CD4-positive, alpha-beta T cell (primary cell): Measurements from ENCODE around the gene CAPN2. TPM values are rescaled to one million over a fixed set of nuclear protein-coding genes. Genes with fewer than 3 reads are reported as not detected.

Source experiments
- ATAC-seq: fragments of 200-7000 bp; cut with Tn5 transposase; one replicate; pipeline ENCODE4 v1.10.0; 2022; ENCODE audit warnings: mild to moderate bottlenecking; ENCODE audit not compliant: poor library complexity
- CTCF ChIA-PET: fragments of 350-600 bp; sonication (Branson Sonifier 250); formaldehyde crosslinking; loops from one replicate; lab custom pipeline; 2021; ENCODE audit warnings: antibody characterized with exemption, inconsistent platforms; lab: Charles Lee
- POLR2A ChIA-PET: fragments of 350-600 bp; sonication (Branson Sonifier 250); formaldehyde crosslinking; loops from one replicate; lab custom pipeline; 2021; ENCODE audit warnings: antibody characterized with exemption, inconsistent platforms; lab: Charles Lee
- DNase-seq, 14 experiments: peaks; one replicate each; pipeline ENCODE4 v3.0.0-alpha.2; 2013 to 2020; ENCODE audit warnings: mixed read lengths in 2 of 14
- H3K27ac ChIP-seq, 2 donors: one replicate each; pipeline versions ENCODE4 v1.5.1 to v1.7.0; 2013; ENCODE audit warnings: low read length in 2 of 2, low read depth in 1 of 2, mild to moderate bottlenecking in 1 of 2
- H3K27me3 ChIP-seq, 2 experiments: 1 replicate in 1 of 2; 2 replicates in 1 of 2; pipeline versions ENCODE4 v1.6.1 to v1.7.0; 2013; ENCODE audit warnings: low read length in 2 of 2, control low read depth in 1 of 2, mild to moderate bottlenecking in 1 of 2, moderate library complexity in 1 of 2; ENCODE audit not compliant: insufficient read depth in 2 of 2, control insufficient read depth in 1 of 2
- H3K36me3 ChIP-seq: one replicate; pipeline ENCODE4 v1.6.1; 2013; ENCODE audit warnings: low read length, control low read depth; ENCODE audit not compliant: insufficient read depth
- H3K4me1 ChIP-seq: one replicate; pipeline ENCODE4 v1.6.1; 2013; ENCODE audit warnings: low read length, control low read depth; ENCODE audit not compliant: insufficient read depth
- H3K4me3 ChIP-seq: one replicate; pipeline ENCODE4 v1.5.1; 2013; ENCODE audit warnings: mild to moderate bottlenecking, low read length, moderate library complexity
- H3K9me3 ChIP-seq, 2 experiments: 1 replicate in 1 of 2; 2 replicates in 1 of 2; pipeline versions ENCODE4 v1.6.1 to v1.7.0; 2013; ENCODE audit warnings: low read length in 2 of 2, mild to moderate bottlenecking in 2 of 2, control low read depth in 1 of 2, moderate library complexity in 1 of 2; ENCODE audit not compliant: control insufficient read depth in 1 of 2, insufficient read depth in 1 of 2
- H3K27ac Mint-ChIP-seq: one replicate; pipeline ENCODE4 v1.8.0; 2020; ENCODE audit warnings: mixed read lengths
- H3K27me3 Mint-ChIP-seq: one replicate; pipeline ENCODE4 v1.8.0; 2021; ENCODE audit warnings: mixed read lengths
- H3K36me3 Mint-ChIP-seq: one replicate; pipeline ENCODE4 v1.8.0; 2021; ENCODE audit warnings: low read depth, mixed read lengths
- H3K4me1 Mint-ChIP-seq: one replicate; pipeline ENCODE4 v1.8.0; 2021; ENCODE audit warnings: low read depth, mixed read lengths
- H3K4me3 Mint-ChIP-seq: one replicate; pipeline ENCODE4 v1.8.0; 2020; ENCODE audit warnings: mild to moderate bottlenecking, mixed read lengths
- H3K9me3 Mint-ChIP-seq: one replicate; pipeline ENCODE4 v1.8.0; 2020; ENCODE audit warnings: mixed read lengths
- intact Hi-C, 2 experiments: fragments of 100-400 bp; cut with DNase I in 1 of 2; cut with micrococcal nuclease in 1 of 2; formaldehyde crosslinking; loops; one replicate each; pipeline versions ENCODE4 v1.15.1 to v1.9.0; 2023 to 2025; cut with DNase I, micrococcal nuclease
- total RNA-seq, 174 experiments: library from RNA in 2 of 174; stranded (reverse) in 2 of 174; gene quantifications; one replicate each; pipeline ENCODE4 v1.2.3 and lab custom pipeline; 2021 to 2026
- TF ChIP-seq, protein P1 (sequence below): fragments of 200-600 bp; IDR thresholded peaks from one replicate; pipeline ENCODE4 v1.8.0; 2022; ENCODE audit warnings: antibody characterized with exemption, mild to moderate bottlenecking

The CAPN2 gene
- total RNA-seq, 2 experiments from 2014 or later: 110 to 114 TPM

DNA sequence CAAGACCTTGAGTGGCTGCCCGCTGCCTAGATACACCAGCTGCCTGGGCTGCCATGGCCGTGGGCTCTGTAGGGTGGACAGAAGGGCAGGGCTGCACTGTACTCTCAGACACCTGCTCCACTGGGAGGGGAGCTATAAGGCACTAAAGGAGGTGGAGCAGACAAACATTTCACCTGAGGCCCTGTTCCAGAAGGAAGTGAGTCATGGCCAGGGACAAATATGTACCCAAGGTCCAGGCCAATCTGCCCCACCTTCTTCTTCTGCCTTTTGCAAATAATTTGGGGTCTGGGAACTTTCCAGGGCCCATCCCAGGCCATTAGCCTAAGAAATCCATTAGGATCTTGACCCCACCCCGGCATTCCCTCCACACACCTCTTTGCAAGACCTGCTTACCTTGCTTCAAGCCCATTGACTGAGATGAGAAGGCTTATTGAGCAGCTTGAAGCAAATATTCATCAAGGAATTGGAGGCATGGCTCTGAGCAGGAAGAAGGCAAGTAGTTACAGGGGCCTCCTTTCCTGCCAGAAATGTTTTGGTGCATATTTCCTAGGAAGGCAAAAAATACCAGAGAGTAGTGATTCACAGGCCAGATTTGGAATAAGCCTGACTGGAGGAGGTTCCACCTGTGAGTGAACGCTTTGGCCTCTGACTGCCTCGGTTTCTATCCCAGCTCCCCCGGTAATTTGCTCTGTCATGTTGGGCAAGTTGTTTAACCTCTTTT, 46.6 kb upstream of the CAPN2 start, which contains the start of gene CAPN8:
Gene CAPN8, minus strand, starts transcription at position 110 of the 721 bp plus-strand sequence. Its CDS starts 55 bp downstream, at position 55.
- no peaks in the 10 kb centered on the region for H3K4me1 ChIP-seq
- ATAC-seq (no peak), DNase-seq (no peak)
- POLR2A ChIA-PET: no interaction called here
- TF ChIP-seq, protein P1, sequence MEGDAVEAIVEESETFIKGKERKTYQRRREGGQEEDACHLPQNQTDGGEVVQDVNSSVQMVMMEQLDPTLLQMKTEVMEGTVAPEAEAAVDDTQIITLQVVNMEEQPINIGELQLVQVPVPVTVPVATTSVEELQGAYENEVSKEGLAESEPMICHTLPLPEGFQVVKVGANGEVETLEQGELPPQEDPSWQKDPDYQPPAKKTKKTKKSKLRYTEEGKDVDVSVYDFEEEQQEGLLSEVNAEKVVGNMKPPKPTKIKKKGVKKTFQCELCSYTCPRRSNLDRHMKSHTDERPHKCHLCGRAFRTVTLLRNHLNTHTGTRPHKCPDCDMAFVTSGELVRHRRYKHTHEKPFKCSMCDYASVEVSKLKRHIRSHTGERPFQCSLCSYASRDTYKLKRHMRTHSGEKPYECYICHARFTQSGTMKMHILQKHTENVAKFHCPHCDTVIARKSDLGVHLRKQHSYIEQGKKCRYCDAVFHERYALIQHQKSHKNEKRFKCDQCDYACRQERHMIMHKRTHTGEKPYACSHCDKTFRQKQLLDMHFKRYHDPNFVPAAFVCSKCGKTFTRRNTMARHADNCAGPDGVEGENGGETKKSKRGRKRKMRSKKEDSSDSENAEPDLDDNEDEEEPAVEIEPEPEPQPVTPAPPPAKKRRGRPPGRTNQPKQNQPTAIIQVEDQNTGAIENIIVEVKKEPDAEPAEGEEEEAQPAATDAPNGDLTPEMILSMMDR: no peak
- no peak within 1 kb of the TSS for H3K27ac ChIP-seq
- CTCF ChIA-PET: no interaction called here
- H3K9me3 ChIP-seq: no peaks in the 10 kb centered on the region
- no peaks in the 10 kb centered on the region for H3K36me3 ChIP-seq
- H3K27me3 ChIP-seq: no peaks in the 10 kb centered on the region
- H3K36me3 Mint-ChIP-seq: no peaks in the 10 kb centered on the region
- no peaks in the 10 kb centered on the region for H3K4me1 Mint-ChIP-seq
- no peak within 1 kb of the TSS for H3K4me3 ChIP-seq
- H3K27ac Mint-ChIP-seq: no peak within 1 kb of the TSS
- no peaks in the 10 kb centered on the region for H3K27me3 Mint-ChIP-seq
- H3K9me3 Mint-ChIP-seq: no peaks in the 10 kb centered on the region
- intact Hi-C loops: no loop called here
- no peak within 1 kb of the TSS for H3K4me3 Mint-ChIP-seq

DNA sequence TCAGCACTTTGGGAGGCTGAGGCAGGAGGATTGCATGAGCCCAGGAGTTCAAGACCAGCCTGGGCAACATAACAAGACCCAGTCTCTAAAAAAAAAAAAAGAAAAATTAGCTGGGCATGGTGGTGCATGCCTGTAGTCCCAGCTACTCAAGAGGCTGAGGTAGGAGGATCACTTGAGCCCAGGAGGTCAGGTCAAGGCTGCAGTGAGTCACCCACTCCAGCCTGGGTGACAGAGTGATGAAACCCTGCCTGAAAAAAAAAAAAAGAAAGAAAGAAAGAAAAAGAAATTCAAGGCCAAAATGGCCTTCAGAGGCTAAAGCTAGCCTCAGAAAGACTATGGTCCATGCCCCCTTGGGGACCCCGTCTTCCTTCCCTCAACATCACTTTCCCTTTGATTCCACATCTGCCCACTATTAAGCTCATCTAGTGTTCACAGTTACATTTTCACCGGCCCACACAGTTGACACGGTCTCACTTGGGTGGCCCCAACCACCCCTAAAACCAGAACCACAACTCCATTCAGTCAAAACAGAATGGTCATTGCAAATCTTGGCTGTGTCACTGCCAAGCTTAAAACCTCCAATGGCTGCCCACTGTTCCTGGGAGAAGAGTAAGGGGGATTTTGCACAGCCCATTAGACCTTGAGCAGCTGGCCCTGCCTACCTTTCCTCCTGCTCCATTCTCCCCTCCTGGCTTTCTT, 44.7 kb upstream of the CAPN2 start:
- no peak for ATAC-seq
- intact Hi-C loops: no loop called here
- no peaks in the 10 kb centered on the region for H3K36me3 ChIP-seq

DNA sequence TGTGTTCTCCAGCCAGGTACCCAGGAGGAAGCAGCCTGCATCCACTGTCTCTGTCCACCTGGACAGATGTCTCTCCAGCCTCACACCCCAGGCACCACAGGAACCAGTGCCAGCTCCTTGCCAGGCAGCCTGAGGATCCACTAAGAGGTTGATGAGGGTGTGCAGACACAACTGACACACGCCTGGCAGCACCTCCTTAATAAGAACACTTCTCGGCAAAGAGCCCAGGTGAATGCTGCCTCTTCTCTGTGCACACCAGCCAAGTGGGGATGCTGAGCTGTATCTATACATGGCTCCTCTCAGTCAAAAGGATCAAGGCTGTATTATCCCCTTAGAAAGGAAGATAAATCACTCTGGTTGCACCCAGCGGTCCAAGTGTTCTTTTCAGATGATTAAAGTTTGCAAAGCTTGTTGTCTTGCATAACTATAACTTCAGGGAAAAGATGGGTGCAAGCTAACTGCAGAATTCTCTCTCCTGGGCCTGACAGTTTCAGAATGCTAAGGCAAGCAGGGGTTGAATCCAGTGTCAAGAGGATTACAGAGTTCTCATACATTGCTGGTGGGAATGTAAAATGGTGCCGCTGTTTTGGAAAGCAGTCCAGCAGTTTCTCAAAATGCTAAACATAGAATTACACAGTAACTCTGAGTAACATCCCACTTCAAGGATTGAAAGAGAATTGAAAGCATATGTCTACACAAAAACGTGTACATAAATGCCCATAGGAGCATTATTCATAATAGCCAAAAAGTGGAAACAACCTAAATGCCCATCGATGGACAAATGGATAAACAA, 43.1 kb upstream of the CAPN2 start:
- H3K36me3 Mint-ChIP-seq: no peaks in the 10 kb centered on the region
- Histone ChIP-seq H3K27me3 (no peaks in the 10 kb centered on the region), H3K36me3 (no peaks in the 10 kb centered on the region), H3K4me3 (no peak overlapping the region), H3K9me3 (peaks cover 4 to 5% of the 10 kb centered on the region in 2 experiments), H3K4me1 (no peaks in the 10 kb centered on the region), H3K27ac (no peak overlapping the region)
- H3K9me3 Mint-ChIP-seq: peaks cover 2% of the 10 kb centered on the region
- peaks cover 5% of the 10 kb centered on the region for H3K27me3 Mint-ChIP-seq
- H3K27ac Mint-ChIP-seq: no peak overlapping the region
- ChIA-PET POLR2A (no interaction called here), CTCF (no interaction called here)
- no peak for ATAC-seq
- H3K4me1 Mint-ChIP-seq: no peaks in the 10 kb centered on the region
- TF ChIP-seq, protein P1: no peak
- intact Hi-C loops: no loop called here
- DNase-seq: no peak
- no peak overlapping the region for H3K4me3 Mint-ChIP-seq

More for the DNA sequence above, 44.7 kb upstream of the CAPN2 start:
- no peak overlapping the region for H3K4me3 Mint-ChIP-seq
- Histone ChIP-seq H3K27ac (no peak overlapping the region), H3K9me3 (no peaks in the 10 kb centered on the region), H3K27me3 (no peaks in the 10 kb centered on the region), H3K4me3 (no peak overlapping the region), H3K4me1 (no peaks in the 10 kb centered on the region)
- CTCF ChIA-PET: no interaction called here
- H3K27me3 Mint-ChIP-seq: peaks cover 5% of the 10 kb centered on the region
- POLR2A ChIA-PET: no interaction called here
- no peak overlapping the region for H3K27ac Mint-ChIP-seq
- no peak for DNase-seq
- TF ChIP-seq, protein P1: no peak
- no peaks in the 10 kb centered on the region for H3K36me3 Mint-ChIP-seq
- H3K9me3 Mint-ChIP-seq: no peaks in the 10 kb centered on the region
- H3K4me1 Mint-ChIP-seq: no peaks in the 10 kb centered on the region
